ENCODE measurements around the gene AKIRIN1.
"Not testable (repeated sequence)": the region's sequence is repeated elsewhere in the genome, so short reads cannot be mapped to it uniquely, and the experiment has no call there.

The AKIRIN1 gene

GRCh38 chr1:38990738-38991637, at the start of gene AKIRIN1:
AKIRIN1 (plus strand) TSS chr1:38991276; CDS start chr1:38991381, 105 bp downstream.
- peak; percentile 92 for DNase-seq (ENCODE audit: low read depth, low spot score)

GRCh38 chr1:38941527-38942019, 49.5 kb upstream of the AKIRIN1 start, which contains the start of gene RHBDL2:
RHBDL2 (minus strand) TSS chr1:38941830; CDS start chr1:38919212, 22,618 bp downstream.
- DNase-seq (ENCODE audit: low read depth, low spot score): no peak

GRCh38 chr1:38942664-38943428, 48.2 kb upstream of the AKIRIN1 start:
- no peak for DNase-seq (ENCODE audit: low read depth, low spot score)

GRCh38 chr1:38944547-38944946, 46.5 kb upstream of the AKIRIN1 start:
- no peak for DNase-seq (ENCODE audit: low read depth, low spot score)

- no peak for DNase-seq (ENCODE audit: low read depth, low spot score)
Observed at GRCh38 chr1:38950553-38950952, 40.5 kb upstream of the AKIRIN1 start.

- DNase-seq (ENCODE audit: low read depth, low spot score): peak; percentile 76
Observed at GRCh38 chr1:38953433-38953860, 37.6 kb upstream of the AKIRIN1 start.

GRCh38 chr1:38958967-38959366, 32.1 kb upstream of the AKIRIN1 start:
- no peak for DNase-seq (ENCODE audit: low read depth, low spot score)

GRCh38 chr1:38962113-38962512, 29.0 kb upstream of the AKIRIN1 start:
- DNase-seq (ENCODE audit: low read depth, low spot score): no peak

- DNase-seq (ENCODE audit: low read depth, low spot score): no peak
Observed at GRCh38 chr1:38962560-38962959, 28.5 kb upstream of the AKIRIN1 start.

- no peak for DNase-seq (ENCODE audit: low read depth, low spot score)
Observed at GRCh38 chr1:38964140-38964548, 26.9 kb upstream of the AKIRIN1 start.

GRCh38 chr1:38973145-38973544, 17.9 kb upstream of the AKIRIN1 start:
- DNase-seq (ENCODE audit: low read depth, low spot score): not testable (repeated sequence)

GRCh38 chr1:38973659-38974437, 17.2 kb upstream of the AKIRIN1 start:
- no peak for DNase-seq (ENCODE audit: low read depth, low spot score)

- not testable (repeated sequence) for DNase-seq (ENCODE audit: low read depth, low spot score)
Observed at GRCh38 chr1:38977399-38978244, 13.5 kb upstream of the AKIRIN1 start.

- not testable (repeated sequence) for DNase-seq (ENCODE audit: low read depth, low spot score)
Observed at GRCh38 chr1:38978245-38978542, 12.9 kb upstream of the AKIRIN1 start.

- DNase-seq (ENCODE audit: low read depth, low spot score): not testable (repeated sequence)
Observed at GRCh38 chr1:38979380-38979779, 11.7 kb upstream of the AKIRIN1 start.

GRCh38 chr1:38989979-38990378, 1.1 kb upstream of the AKIRIN1 start:
- no peak for DNase-seq (ENCODE audit: low read depth, low spot score)

- no peak for DNase-seq (ENCODE audit: low read depth, low spot score)
Observed at GRCh38 chr1:38990386-38990737, 714 bp upstream of the AKIRIN1 start.

GRCh38 chr1:38991638-38992411, 749 bp downstream of the AKIRIN1 start:
- no peak for DNase-seq (ENCODE audit: low read depth, low spot score)

GRCh38 chr1:38992412-38993111, 1.5 kb downstream of the AKIRIN1 start:
- no peak for DNase-seq (ENCODE audit: low read depth, low spot score)

All from iPS DF 19.7 (cell line).